Karpas-422 (cell line): Measurements from ENCODE around the gene NEFH. TPM values are rescaled to one million over a fixed set of nuclear protein-coding genes. Genes with fewer than 3 reads are reported as not detected.

Source experiments
- DNase-seq: peaks from one replicate; pipeline ENCODE4 v3.0.0-alpha.2; 2015
- H2AFZ ChIP-seq: fragments of 200-600 bp; sonication (generic); 2 replicates; pipeline ENCODE4 v1.6.1; 2014; ENCODE audit warnings: antibody characterized with exemption, low read length, mixed read lengths
- H3K27ac ChIP-seq: fragments of 200-600 bp; sonication (generic); 2 replicates; pipeline ENCODE4 v1.5.1; 2014; ENCODE audit warnings: mild to moderate bottlenecking, low read length, moderate library complexity
- H3K27me3 ChIP-seq: fragments of 200-600 bp; sonication (generic); 2 replicates; pipeline ENCODE4 v1.6.1; 2014; ENCODE audit warnings: low read length, mixed read lengths
- H3K36me3 ChIP-seq: fragments of 200-600 bp; sonication (generic); 2 replicates; pipeline ENCODE4 v1.6.1; 2014; ENCODE audit warnings: low read length, mixed read lengths; ENCODE audit not compliant: insufficient read depth
- H3K4me1 ChIP-seq: fragments of 200-600 bp; sonication (generic); 2 replicates; pipeline ENCODE4 v1.6.1; 2014; ENCODE audit warnings: mild to moderate bottlenecking, low read length, mixed read lengths
- H3K4me2 ChIP-seq: fragments of 200-600 bp; sonication (generic); 2 replicates; pipeline ENCODE4 v1.6.1; 2014; ENCODE audit warnings: low read length, low read depth, mild to moderate bottlenecking; ENCODE audit not compliant: poor library complexity, severe bottlenecking
- H3K4me3 ChIP-seq: fragments of 200-600 bp; sonication (generic); 2 replicates; pipeline ENCODE4 v1.5.1; 2014; ENCODE audit warnings: mild to moderate bottlenecking, antibody characterized with exemption, low read length, mixed read lengths
- H3K79me2 ChIP-seq: fragments of 200-600 bp; sonication (generic); 2 replicates; pipeline ENCODE4 v1.6.1; 2014; ENCODE audit warnings: mild to moderate bottlenecking, low read length, mixed read lengths
- H3K9ac ChIP-seq: fragments of 200-600 bp; sonication (generic); 2 replicates; pipeline ENCODE4 v1.6.0; 2014; ENCODE audit warnings: low read length
- H3K9me2 ChIP-seq: fragments of 200-600 bp; sonication (generic), shearing (Covaris generic); replicated peaks from 2 replicates; pipeline ENCODE4 v1.6.0; 2014; ENCODE audit warnings: mild to moderate bottlenecking, low read length, moderate library complexity; ENCODE audit not compliant: insufficient read depth
- H3K9me3 ChIP-seq: fragments of 300-700, 200-600 bp; sonication (generic); 2 replicates; pipeline ENCODE4 v1.6.1; 2014; ENCODE audit warnings: low read length, mixed read lengths
- H4K20me1 ChIP-seq: fragments of 200-600 bp; sonication (generic); 2 replicates; pipeline ENCODE4 v1.6.1; 2014; ENCODE audit warnings: mild to moderate bottlenecking, antibody characterized with exemption, low read length, low read depth; ENCODE audit not compliant: insufficient read depth
- total RNA-seq: library from RNA; depleted of rRNA; stranded (reverse); fragments of >200 nt; shearing (Covaris generic); gene quantifications from 2 replicates; pipeline ENCODE4 v1.2.3, GENCODE V29; 2014; ENCODE audit warnings: low replicate concordance

Gene NEFH
- total RNA-seq, 1 experiment from 2014 or later = not detected

- H3K4me1 ChIP-seq = peaks cover 18% of the 10 kb centered on the region
- H3K36me3 ChIP-seq = no peaks in the 10 kb centered on the region
- peaks cover 8% of the 10 kb centered on the region for H3K9me3 ChIP-seq
- DNase-seq = no peak
- no peak overlapping the region for H3K4me3 ChIP-seq
- peaks cover 5% of the 10 kb centered on the region; the same call in 1 of the 2 replicates for H3K27me3 ChIP-seq
- no peaks in the 10 kb centered on the region for H3K9me2 ChIP-seq
- no peak overlapping the region for H3K9ac ChIP-seq
- no peak overlapping the region for H3K27ac ChIP-seq
- no peak overlapping the region for H3K4me2 ChIP-seq
- peaks cover 24% of the 10 kb centered on the region; the same call in 1 of the 2 replicates for H4K20me1 ChIP-seq
- no peak overlapping the region for H2AFZ ChIP-seq
- H3K79me2 ChIP-seq = no peaks in the 10 kb centered on the region
Measured at GRCh38 chr22:29491012-29491411, 11.0 kb downstream of the NEFH start.

GRCh38 chr22:29493636-29494035 is 13.6 kb downstream of the NEFH start:
- no peak overlapping the region for H3K9ac ChIP-seq

GRCh38 chr22:29499852-29500251 is 19.8 kb downstream of the NEFH start:
- no peak overlapping the region for H3K9ac ChIP-seq
- no peak overlapping the region for H3K4me3 ChIP-seq
- no peaks in the 10 kb centered on the region for H3K79me2 ChIP-seq
- H4K20me1 ChIP-seq = 0 out of 2 replicates have a peak, but pooled peaks cover 2% of the 10 kb centered on the region
- H3K9me2 ChIP-seq = no peaks in the 10 kb centered on the region
- H3K4me1 ChIP-seq = no peaks in the 10 kb centered on the region
- no peak overlapping the region for H3K4me2 ChIP-seq
- no peak overlapping the region for H3K27ac ChIP-seq
- peaks cover 3% of the 10 kb centered on the region for H3K9me3 ChIP-seq
- H2AFZ ChIP-seq = no peak overlapping the region
- no peaks in the 10 kb centered on the region for H3K36me3 ChIP-seq
- DNase-seq = no peak
- no peaks in the 10 kb centered on the region for H3K27me3 ChIP-seq

More at GRCh38 chr22:29493636-29494035, 13.6 kb downstream of the NEFH start:
- peaks cover 8% of the 10 kb centered on the region for H3K9me3 ChIP-seq
- no peaks in the 10 kb centered on the region for H3K36me3 ChIP-seq
- H4K20me1 ChIP-seq = peaks cover 14% of the 10 kb centered on the region; the same call in 1 of the 2 replicates
- H2AFZ ChIP-seq = no peak overlapping the region
- no peak overlapping the region for H3K4me3 ChIP-seq
- H3K4me1 ChIP-seq = peaks cover 14% of the 10 kb centered on the region
- no peak overlapping the region for H3K4me2 ChIP-seq
- no peak for DNase-seq
- H3K27ac ChIP-seq = no peak overlapping the region
- H3K79me2 ChIP-seq = no peaks in the 10 kb centered on the region
- peaks cover 2% of the 10 kb centered on the region; the same call in 1 of the 2 replicates for H3K27me3 ChIP-seq
- H3K9me2 ChIP-seq = no peaks in the 10 kb centered on the region

- no peak overlapping the region for H3K4me2 ChIP-seq
Measured at GRCh38 chr22:29503811-29504372, 23.9 kb downstream of the NEFH start.

GRCh38 chr22:29509298-29509697 is 29.3 kb downstream of the NEFH start:
- no peaks in the 10 kb centered on the region for H3K9me3 ChIP-seq
- no peaks in the 10 kb centered on the region for H4K20me1 ChIP-seq
- H2AFZ ChIP-seq = no peak overlapping the region
- no peak overlapping the region for H3K4me3 ChIP-seq
- no peak overlapping the region for H3K27ac ChIP-seq
- no peak overlapping the region for H3K4me2 ChIP-seq
- H3K9ac ChIP-seq = no peak overlapping the region
- peaks cover 28% of the 10 kb centered on the region; the same call in 1 of the 2 replicates for H3K36me3 ChIP-seq
- H3K4me1 ChIP-seq = no peaks in the 10 kb centered on the region
- H3K79me2 ChIP-seq = no peaks in the 10 kb centered on the region
- no peaks in the 10 kb centered on the region for H3K9me2 ChIP-seq
- no peaks in the 10 kb centered on the region for H3K27me3 ChIP-seq
- DNase-seq = no peak

More at GRCh38 chr22:29503811-29504372, 23.9 kb downstream of the NEFH start:
- no peaks in the 10 kb centered on the region for H3K9me3 ChIP-seq
- no peak for DNase-seq
- H3K4me3 ChIP-seq = no peak overlapping the region
- no peaks in the 10 kb centered on the region for H3K27me3 ChIP-seq
- no peak overlapping the region for H3K9ac ChIP-seq
- H3K36me3 ChIP-seq = peaks cover 14% of the 10 kb centered on the region; the same call in 1 of the 2 replicates
- no peak overlapping the region for H3K27ac ChIP-seq
- H2AFZ ChIP-seq = no peak overlapping the region
- H3K79me2 ChIP-seq = no peaks in the 10 kb centered on the region
- no peaks in the 10 kb centered on the region for H4K20me1 ChIP-seq
- H3K4me1 ChIP-seq = no peaks in the 10 kb centered on the region
- no peaks in the 10 kb centered on the region for H3K9me2 ChIP-seq

- peaks cover 28% of the 10 kb centered on the region; the same call in 1 of the 2 replicates for H3K36me3 ChIP-seq
- H3K4me3 ChIP-seq = no peak overlapping the region
- H3K9ac ChIP-seq = no peak overlapping the region
- H4K20me1 ChIP-seq = no peaks in the 10 kb centered on the region
- H3K9me3 ChIP-seq = no peaks in the 10 kb centered on the region
- DNase-seq = no peak
- no peak overlapping the region for H3K4me2 ChIP-seq
- H3K4me1 ChIP-seq = no peaks in the 10 kb centered on the region
- no peaks in the 10 kb centered on the region for H3K9me2 ChIP-seq
- no peaks in the 10 kb centered on the region for H3K27me3 ChIP-seq
- no peak overlapping the region for H2AFZ ChIP-seq
- no peak overlapping the region for H3K27ac ChIP-seq
- H3K79me2 ChIP-seq = no peaks in the 10 kb centered on the region
Measured at GRCh38 chr22:29509815-29510214, 29.8 kb downstream of the NEFH start.

- Histone ChIP-seq H3K4me2 (no peak overlapping the region), H3K4me1 (peaks cover 4% of the 10 kb centered on the region), H3K9ac (no peak overlapping the region), H3K9me3 (no peaks in the 10 kb centered on the region), H3K27ac (no peak overlapping the region), H3K4me3 (no peak overlapping the region), H3K36me3 (peaks cover 31% of the 10 kb centered on the region; the same call in 1 of the 2 replicates), H3K9me2 (no peaks in the 10 kb centered on the region), H3K27me3 (no peaks in the 10 kb centered on the region), H3K79me2 (no peaks in the 10 kb centered on the region), H4K20me1 (no peaks in the 10 kb centered on the region), H2AFZ (no peak overlapping the region)
- DNase-seq = no peak
Measured at GRCh38 chr22:29510542-29510941, 30.5 kb downstream of the NEFH start.

- peaks cover 36% of the 10 kb centered on the region; the same call in 1 of the 2 replicates for H3K36me3 ChIP-seq
- H3K79me2 ChIP-seq = no peaks in the 10 kb centered on the region
Measured at GRCh38 chr22:29511126-29511862, 31.3 kb downstream of the NEFH start.

More at GRCh38 chr22:29511126-29511862, 31.3 kb downstream of the NEFH start:
- Histone ChIP-seq H4K20me1 (peaks cover 2% of the 10 kb centered on the region; the same call in 1 of the 2 replicates), H3K27ac (no peak overlapping the region), H3K4me3 (no peak overlapping the region), H3K4me2 (no peak overlapping the region), H3K27me3 (no peaks in the 10 kb centered on the region), H3K9ac (no peak overlapping the region), H3K4me1 (peaks cover 12% of the 10 kb centered on the region), H3K9me3 (no peaks in the 10 kb centered on the region), H2AFZ (no peak overlapping the region), H3K9me2 (no peaks in the 10 kb centered on the region)
- DNase-seq = no peak
